Gastrocnemius medialis (tissue), 4 donors: ENCODE data around the gene ZBTB7B. TPM values are rescaled to one million over a fixed set of nuclear protein-coding genes. Genes with fewer than 3 reads are reported as not detected.

Experiments
- ATAC-seq, 2 donors: fragments of 150-250 bp; one replicate each; pipeline ENCODE4 v1.9.1; 2016
- DNase-seq, 2 donors: peaks; one replicate each; pipeline ENCODE4 v3.0.0-alpha.2; 2019
- H3K27ac ChIP-seq, 4 donors: fragments of 200-600 bp; sonication (generic); 1 replicate in 1 of 4; 2 replicates in 3 of 4; pipeline ENCODE4 v1.5.1; 2016 to 2018; ENCODE audit warnings: mild to moderate bottlenecking in 2 of 4, moderate library complexity in 1 of 4
- H3K27me3 ChIP-seq, 3 donors: fragments of 200-600 bp; sonication (generic) in 2 of 3; 1 replicate in 1 of 3; 2 replicates in 2 of 3; pipeline versions ENCODE4 v1.5.1 to v1.6.0; 2016 to 2019; ENCODE audit warnings: mild to moderate bottlenecking in 1 of 3, moderate library complexity in 1 of 3
- H3K36me3 ChIP-seq, 2 donors: fragments of 200-600 bp; sonication (generic) in 1 of 2; one replicate each; pipeline ENCODE4 v1.5.1; 2017 to 2018
- H3K4me1 ChIP-seq, 2 donors: fragments of 200-600 bp; sonication (generic) in 1 of 2; one replicate each; pipeline ENCODE4 v1.5.1; 2016 to 2017; ENCODE audit warnings: mild to moderate bottlenecking in 2 of 2
- H3K4me3 ChIP-seq, 4 donors: fragments of 200-600 bp; sonication (generic) in 3 of 4; 1 replicate in 1 of 4; 2 replicates in 3 of 4; pipeline ENCODE4 v1.5.1; 2016 to 2019; ENCODE audit warnings: mild to moderate bottlenecking in 2 of 4
- H3K9me3 ChIP-seq, 3 donors: fragments of 200-600 bp; sonication (generic) in 2 of 3; 1 replicate in 1 of 3; 2 replicates in 2 of 3; pipeline ENCODE4 v1.5.1; 2016 to 2019
- POLR2A ChIP-seq, 2 donors: fragments of 450-650 bp; IDR thresholded peaks; one replicate each; pipeline ENCODE4 v1.6.1; 2017; ENCODE audit warnings: antibody characterized with exemption in 2 of 2, mild to moderate bottlenecking in 2 of 2, moderate library complexity in 2 of 2
- in situ Hi-C, 4 donors: fragments of 200-750 bp; cut with MboI; loops; one replicate each; pipeline versions ENCODE4 v1.15.0 to v1.8.0; 2017; ENCODE audit warnings: low sequenced_read_pairs in 4 of 4
- intact Hi-C: fragments of 100-400 bp; cut with DNase I; formaldehyde crosslinking; loops from one replicate; pipeline ENCODE4 v1.15.1; 2023; ENCODE audit warnings: low total_unique reads
- total RNA-seq, 4 donors: library from RNA; depleted of rRNA; stranded (reverse); fragments of >200 nt; gene quantifications; one replicate each; pipeline versions ENCODE4 v1.1.0 to v1.2.3, GENCODE V29; 2016
- TF ChIP-seq, protein P1 (sequence below), 5 experiments: fragments of 450-650 bp in 3 of 5; fragments of 200-600 bp in 2 of 5; sonication (generic) in 2 of 5; IDR thresholded peaks in 4 of 5; conservative IDR thresholded peaks in 1 of 5; 1 replicate in 4 of 5; 2 replicates in 1 of 5; pipeline ENCODE4 v1.5.1; 2016 to 2019; ENCODE audit warnings: antibody characterized with exemption in 5 of 5, mild to moderate bottlenecking in 3 of 5, moderate library complexity in 3 of 5

Gene ZBTB7B
- total RNA-seq, 4 donors from 2014 or later = 61.3 to 100 (median 73.1) TPM

DNA sequence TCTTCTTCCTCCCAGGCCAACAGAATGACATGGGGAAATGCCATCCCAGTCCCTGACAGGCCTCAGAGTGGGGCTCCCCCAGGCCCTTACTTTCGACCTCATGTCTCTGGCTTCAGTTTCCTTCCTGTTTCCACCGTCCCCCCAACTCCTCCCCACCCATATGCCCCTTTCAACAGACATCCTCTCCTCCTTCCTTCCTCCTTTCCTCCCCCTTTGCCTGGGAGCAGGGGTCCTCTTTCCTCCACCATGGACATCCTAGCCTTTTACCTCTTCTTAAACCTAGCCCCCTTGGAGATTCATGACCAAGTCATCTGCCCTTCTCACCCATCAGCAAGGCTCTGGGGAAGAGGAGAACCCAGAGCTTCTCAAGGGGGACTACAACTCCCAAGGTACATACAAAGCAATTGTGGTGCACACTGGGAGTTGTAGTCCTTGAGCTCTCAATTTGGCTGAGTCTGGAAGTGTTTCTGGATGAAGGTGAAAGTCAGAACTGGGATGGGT is 4.0 kb downstream of the ZBTB7B start:
- intact Hi-C loops (loop anchor here (2.0 to 10.0 kb wide), 4 partner anchors 44 to 1488 kb away; partner anchors contain the start of gene ADAM15), in situ Hi-C loops (no loop called here)
- Histone ChIP-seq H3K36me3 (no peaks in the 10 kb centered on the region), H3K27ac (peak overlapping the region; percentile 95 to 99 (median 98)), H3K27me3 (no peaks in the 10 kb centered on the region), H3K4me3 (no peak overlapping the region), H3K4me1 (peaks cover 52 to 73% of the 10 kb centered on the region in 2 donors), H3K9me3 (no peaks in the 10 kb centered on the region)
- peak in 1 of 2 donors; percentile 37 for DNase-seq
- no peak for ATAC-seq
- no peak for TF ChIP-seq POLR2A (IDR thresholded peaks at IDR 0.05)
- TF ChIP-seq, protein P1, sequence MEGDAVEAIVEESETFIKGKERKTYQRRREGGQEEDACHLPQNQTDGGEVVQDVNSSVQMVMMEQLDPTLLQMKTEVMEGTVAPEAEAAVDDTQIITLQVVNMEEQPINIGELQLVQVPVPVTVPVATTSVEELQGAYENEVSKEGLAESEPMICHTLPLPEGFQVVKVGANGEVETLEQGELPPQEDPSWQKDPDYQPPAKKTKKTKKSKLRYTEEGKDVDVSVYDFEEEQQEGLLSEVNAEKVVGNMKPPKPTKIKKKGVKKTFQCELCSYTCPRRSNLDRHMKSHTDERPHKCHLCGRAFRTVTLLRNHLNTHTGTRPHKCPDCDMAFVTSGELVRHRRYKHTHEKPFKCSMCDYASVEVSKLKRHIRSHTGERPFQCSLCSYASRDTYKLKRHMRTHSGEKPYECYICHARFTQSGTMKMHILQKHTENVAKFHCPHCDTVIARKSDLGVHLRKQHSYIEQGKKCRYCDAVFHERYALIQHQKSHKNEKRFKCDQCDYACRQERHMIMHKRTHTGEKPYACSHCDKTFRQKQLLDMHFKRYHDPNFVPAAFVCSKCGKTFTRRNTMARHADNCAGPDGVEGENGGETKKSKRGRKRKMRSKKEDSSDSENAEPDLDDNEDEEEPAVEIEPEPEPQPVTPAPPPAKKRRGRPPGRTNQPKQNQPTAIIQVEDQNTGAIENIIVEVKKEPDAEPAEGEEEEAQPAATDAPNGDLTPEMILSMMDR (IDR thresholded peaks at IDR 0.05 in 4 of 5, conservative IDR thresholded peaks at IDR 0.05 in 1 of 5) = no peak

DNA sequence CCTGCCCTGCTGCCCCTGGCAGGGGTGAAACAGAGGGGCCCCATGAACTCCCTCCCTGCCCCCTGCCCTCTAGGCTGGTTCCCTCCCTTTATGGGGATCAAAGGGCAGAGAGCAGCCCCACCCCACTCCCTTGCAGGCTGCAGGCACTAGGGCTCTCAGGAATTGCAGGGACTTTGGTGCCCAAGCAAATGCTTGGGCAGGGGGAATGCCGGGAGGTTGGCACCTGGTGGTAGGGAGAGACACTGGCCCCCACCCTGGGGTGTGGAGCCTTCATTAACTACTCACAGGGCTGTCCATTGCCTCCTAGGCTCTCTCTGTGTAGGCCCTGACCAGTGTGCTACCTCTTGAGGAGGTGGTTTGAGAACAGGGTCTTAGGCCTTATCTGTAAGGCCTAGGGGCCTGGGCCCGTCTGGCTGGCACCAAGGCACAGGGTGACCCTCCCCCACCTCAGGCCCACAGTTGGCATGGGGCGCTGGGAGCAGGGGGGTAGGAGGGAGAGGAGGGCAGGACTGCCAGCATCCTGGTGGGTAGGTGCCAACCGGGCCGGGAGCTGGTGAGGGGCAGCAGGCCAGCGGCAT is 4.7 kb downstream of the ZBTB7B start:
- in situ Hi-C loops = no loop called here
- peak overlapping the region; percentile 47 to 63 (median 52) for H3K4me3 ChIP-seq
- peak overlapping the region; percentile 95 to 99 (median 98) for H3K27ac ChIP-seq
- intact Hi-C loops = loop anchor here (2.0 to 10.0 kb wide), 4 partner anchors 43 to 1487 kb away; partner anchors contain the start of gene ADAM15
- no peak for TF ChIP-seq POLR2A (IDR thresholded peaks at IDR 0.05)
- TF ChIP-seq, protein P1 (IDR thresholded peaks at IDR 0.05 in 4 of 5, conservative IDR thresholded peaks at IDR 0.05 in 1 of 5) = no peak
- DNase-seq = peak in 1 of 2 donors; percentile 79
- peaks cover 59 to 80% of the 10 kb centered on the region in 2 donors for H3K4me1 ChIP-seq
- ATAC-seq = no peak
- H3K36me3 ChIP-seq = no peaks in the 10 kb centered on the region
- H3K27me3 ChIP-seq = no peaks in the 10 kb centered on the region
- no peaks in the 10 kb centered on the region for H3K9me3 ChIP-seq

DNA sequence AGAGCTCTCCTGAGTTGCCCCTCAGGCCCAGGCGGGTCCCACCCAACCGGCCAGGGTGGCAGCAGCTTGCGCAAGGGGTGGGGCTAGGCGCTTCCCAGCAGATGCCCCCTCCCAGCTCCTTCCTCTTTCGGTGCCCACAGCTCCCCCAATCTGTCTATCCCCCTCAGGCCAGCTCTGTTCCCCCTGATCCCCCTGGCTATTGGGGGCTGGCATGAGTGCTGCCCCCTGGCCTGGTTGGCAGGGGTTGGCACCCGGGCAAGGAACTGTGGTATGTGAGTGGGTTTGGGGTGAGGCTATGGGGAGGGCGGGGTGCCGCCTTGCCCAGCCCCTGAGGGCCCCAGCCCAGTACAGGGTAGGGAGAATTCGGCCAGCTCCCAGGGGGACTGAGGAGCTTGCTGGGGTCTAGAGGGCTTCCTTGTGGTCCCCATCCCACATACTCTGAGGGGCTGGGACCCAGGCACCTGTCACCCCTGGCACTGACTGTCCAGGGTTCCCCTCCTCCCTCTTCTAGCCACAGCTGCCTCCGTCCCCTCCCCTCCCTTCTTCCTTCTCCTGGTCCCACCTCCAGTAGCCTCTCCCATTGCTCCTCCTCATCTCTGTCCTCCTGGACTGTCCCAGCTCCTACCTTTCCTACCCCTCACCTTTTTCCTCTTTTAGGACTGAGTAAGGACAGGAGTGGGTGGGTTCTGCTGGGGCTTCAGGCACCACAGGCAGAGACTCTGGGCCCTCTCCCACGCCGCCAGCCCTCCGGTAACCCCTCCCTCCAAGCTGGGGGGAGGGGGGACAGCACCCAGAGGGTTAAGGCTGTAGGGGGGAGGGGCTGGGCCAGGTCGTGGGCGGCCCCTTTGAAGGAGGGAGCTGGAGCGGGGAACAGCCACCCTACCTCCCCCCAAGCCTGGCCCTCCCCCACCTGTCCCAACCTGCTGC is 5.7 kb downstream of the ZBTB7B start:
- Histone ChIP-seq H3K27ac (peak overlapping the region; percentile 95 to 99 (median 98)), H3K9me3 (no peaks in the 10 kb centered on the region), H3K4me1 (peaks cover 65 to 85% of the 10 kb centered on the region in 2 donors), H3K27me3 (no peaks in the 10 kb centered on the region), H3K36me3 (no peaks in the 10 kb centered on the region), H3K4me3 (peak overlapping the region; percentile 47 to 63 (median 52))
- no peak for TF ChIP-seq POLR2A (IDR thresholded peaks at IDR 0.05)
- TF ChIP-seq, protein P1 (IDR thresholded peaks at IDR 0.05 in 4 of 5, conservative IDR thresholded peaks at IDR 0.05 in 1 of 5) = no peak
- peak; percentile 20 to 25 for ATAC-seq
- in situ Hi-C loops = no loop called here
- peak in 1 of 2 donors; percentile 69 for DNase-seq
- intact Hi-C loops = loop anchor here (5.0 to 10.0 kb wide), 3 partner anchors 1117 to 1487 kb away; no protein-coding TSS in a partner anchor

DNA sequence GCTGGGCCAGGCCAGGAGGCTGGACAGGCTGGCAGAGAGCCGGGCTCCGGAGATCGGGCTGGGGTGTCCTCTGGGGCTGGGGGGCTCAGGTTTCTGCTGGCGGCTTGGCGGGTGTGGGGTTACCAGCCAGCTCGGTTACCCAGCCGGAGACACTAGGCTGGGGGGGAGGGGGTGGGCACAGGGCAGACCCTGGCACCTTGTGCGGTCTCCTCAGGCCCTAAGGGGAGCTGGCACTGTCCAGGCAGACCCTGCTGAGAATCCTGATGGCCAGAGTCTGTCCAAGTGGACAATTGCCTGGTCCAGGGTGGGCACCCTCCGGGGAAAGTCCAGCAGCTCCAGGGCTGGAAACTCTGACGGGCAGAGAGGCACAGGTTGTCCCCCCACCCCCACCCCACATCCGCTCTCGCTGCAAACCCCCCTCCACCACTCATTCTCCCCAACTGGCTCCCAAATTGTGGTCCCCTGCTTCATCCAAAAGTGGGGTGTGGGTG is 6.7 kb downstream of the ZBTB7B start:
- Histone ChIP-seq H3K4me1 (peaks cover 66 to 83% of the 10 kb centered on the region in 2 donors), H3K36me3 (no peaks in the 10 kb centered on the region), H3K27me3 (no peaks in the 10 kb centered on the region), H3K4me3 (peak overlapping the region; percentile 47 to 63 (median 52)), H3K27ac (peak overlapping the region; percentile 95 to 99 (median 98)), H3K9me3 (no peaks in the 10 kb centered on the region)
- in situ Hi-C loops (no loop called here), intact Hi-C loops (loop anchor here (5.0 to 10.0 kb wide), 3 partner anchors 1116 to 1486 kb away; no protein-coding TSS in a partner anchor)
- TF ChIP-seq, protein P1 (IDR thresholded peaks at IDR 0.05 in 4 of 5, conservative IDR thresholded peaks at IDR 0.05 in 1 of 5) = no peak
- no peak for TF ChIP-seq POLR2A (IDR thresholded peaks at IDR 0.05)
- ATAC-seq (no peak), DNase-seq (peak in 1 of 2 donors; percentile 71)
